HepG2 (cell line): ENCODE data around the gene SMIM10L1.

ENCODE experiments used
- EP300 ChIP-seq, 3 experiments: sonication (generic) in 1 of 3; formaldehyde crosslinking in 1 of 3; IDR thresholded peaks; 2 replicates each; pipeline versions ENCODE4 v1.5.1 to v1.6.1; 2011 to 2020; ENCODE audit warnings: low read depth in 2 of 3, low read length in 2 of 3, borderline replicate concordance in 1 of 3, improper control_type of control experiment in 1 of 3, mild to moderate bottlenecking in 1 of 3, missing genetic modification reagents in 1 of 3, moderate library complexity in 1 of 3
- IRF2 ChIP-seq: IDR thresholded peaks from 2 replicates; pipeline ENCODE4 v1.6.1; 2018; ENCODE audit warnings: missing genetic modification reagents, missing compliant biosample characterization
- MTA1 ChIP-seq: sonication (generic); formaldehyde crosslinking; IDR thresholded peaks from 2 replicates; pipeline ENCODE4 v1.4.0; 2020; ENCODE audit warnings: missing genetic modification reagents, mild to moderate bottlenecking, borderline replicate concordance
- SIN3A ChIP-seq: IDR thresholded peaks from 2 replicates; pipeline ENCODE4 v1.6.1; 2011; ENCODE audit warnings: low read depth, mild to moderate bottlenecking, control low read depth, low read length, borderline replicate concordance
- STAT5B ChIP-seq: sonication (generic); formaldehyde crosslinking; IDR thresholded peaks from 2 replicates; pipeline ENCODE4 v1.4.0; 2020; ENCODE audit warnings: missing genetic modification reagents
- ZNF121 ChIP-seq: sonication (generic); formaldehyde crosslinking; IDR thresholded peaks from 2 replicates; pipeline ENCODE4 v1.5.0; 2020; ENCODE audit warnings: mild to moderate bottlenecking, missing genetic modification reagents
- ZNF143 ChIP-seq: sonication (generic); formaldehyde crosslinking; IDR thresholded peaks from 2 replicates; pipeline ENCODE4 v1.4.0; 2020; ENCODE audit warnings: missing genetic modification reagents
- ZNF547 ChIP-seq: sonication (generic); formaldehyde crosslinking; IDR thresholded peaks from 2 replicates; pipeline ENCODE4 v1.5.1; 2020; ENCODE audit warnings: mild to moderate bottlenecking, missing genetic modification reagents
- TF ChIP-seq, protein P1 (sequence below): sonication (generic); formaldehyde crosslinking; IDR thresholded peaks from 2 replicates; pipeline ENCODE4 v1.5.0; 2020; ENCODE audit warnings: mild to moderate bottlenecking, missing genetic modification reagents, moderate library complexity
- TF ChIP-seq, protein P2 (sequence below): IDR thresholded peaks from 2 replicates; pipeline ENCODE4 v1.6.1; 2012; ENCODE audit warnings: inconsistent platforms

DNA sequence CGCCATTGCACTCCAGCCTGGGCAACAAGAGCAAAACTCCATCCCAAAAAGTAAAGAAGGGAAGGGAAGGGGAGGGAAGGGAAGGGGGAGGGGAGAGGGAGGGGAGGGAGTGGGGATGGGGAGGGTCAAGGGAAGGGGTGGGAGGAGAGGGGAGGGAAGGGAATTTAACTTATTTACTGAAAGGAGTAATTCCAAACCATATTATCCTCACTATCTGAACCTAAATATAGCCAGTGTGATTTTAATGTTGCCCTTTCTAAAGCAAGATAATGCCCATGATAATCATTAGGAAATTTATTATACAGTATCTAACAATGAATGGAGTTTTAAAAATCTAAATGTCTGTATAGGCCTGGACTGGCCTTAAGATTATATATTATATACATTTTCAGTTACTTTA is 7.3 kb downstream of the SMIM10L1 start:
- TF ChIP-seq EP300 (IDR thresholded peaks at IDR 0.05; ENCODE audit: low read depth in 2 of 2, low read length in 2 of 2), result no peak
- TF ChIP-seq EP300 (CRISPR knock-in tag; IDR thresholded peaks at IDR 0.05; ENCODE audit: borderline replicate concordance), result no peak
- TF ChIP-seq STAT5B (CRISPR knock-in tag), result no peak
- TF ChIP-seq SIN3A, result no peak
- TF ChIP-seq, protein P1, sequence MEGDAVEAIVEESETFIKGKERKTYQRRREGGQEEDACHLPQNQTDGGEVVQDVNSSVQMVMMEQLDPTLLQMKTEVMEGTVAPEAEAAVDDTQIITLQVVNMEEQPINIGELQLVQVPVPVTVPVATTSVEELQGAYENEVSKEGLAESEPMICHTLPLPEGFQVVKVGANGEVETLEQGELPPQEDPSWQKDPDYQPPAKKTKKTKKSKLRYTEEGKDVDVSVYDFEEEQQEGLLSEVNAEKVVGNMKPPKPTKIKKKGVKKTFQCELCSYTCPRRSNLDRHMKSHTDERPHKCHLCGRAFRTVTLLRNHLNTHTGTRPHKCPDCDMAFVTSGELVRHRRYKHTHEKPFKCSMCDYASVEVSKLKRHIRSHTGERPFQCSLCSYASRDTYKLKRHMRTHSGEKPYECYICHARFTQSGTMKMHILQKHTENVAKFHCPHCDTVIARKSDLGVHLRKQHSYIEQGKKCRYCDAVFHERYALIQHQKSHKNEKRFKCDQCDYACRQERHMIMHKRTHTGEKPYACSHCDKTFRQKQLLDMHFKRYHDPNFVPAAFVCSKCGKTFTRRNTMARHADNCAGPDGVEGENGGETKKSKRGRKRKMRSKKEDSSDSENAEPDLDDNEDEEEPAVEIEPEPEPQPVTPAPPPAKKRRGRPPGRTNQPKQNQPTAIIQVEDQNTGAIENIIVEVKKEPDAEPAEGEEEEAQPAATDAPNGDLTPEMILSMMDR (CRISPR knock-in tag), result no peak
- TF ChIP-seq IRF2 (CRISPR knock-in tag), result no peak
- no peak for TF ChIP-seq ZNF121 (CRISPR knock-in tag)
- TF ChIP-seq ZNF547, result no peak
- TF ChIP-seq ZNF143 (CRISPR knock-in tag), result no peak
- TF ChIP-seq, protein P2, sequence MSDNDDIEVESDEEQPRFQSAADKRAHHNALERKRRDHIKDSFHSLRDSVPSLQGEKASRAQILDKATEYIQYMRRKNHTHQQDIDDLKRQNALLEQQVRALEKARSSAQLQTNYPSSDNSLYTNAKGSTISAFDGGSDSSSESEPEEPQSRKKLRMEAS, result no peak
- no peak for TF ChIP-seq MTA1 (CRISPR knock-in tag)
